Measurements from ENCODE around the gene MTA1. TPM values are rescaled to one million over a fixed set of nuclear protein-coding genes. Genes with fewer than 3 reads are reported as not detected.

Gene MTA1
- total RNA-seq, 2 experiments from 2014 or later: 103 to 217 TPM

DNA sequence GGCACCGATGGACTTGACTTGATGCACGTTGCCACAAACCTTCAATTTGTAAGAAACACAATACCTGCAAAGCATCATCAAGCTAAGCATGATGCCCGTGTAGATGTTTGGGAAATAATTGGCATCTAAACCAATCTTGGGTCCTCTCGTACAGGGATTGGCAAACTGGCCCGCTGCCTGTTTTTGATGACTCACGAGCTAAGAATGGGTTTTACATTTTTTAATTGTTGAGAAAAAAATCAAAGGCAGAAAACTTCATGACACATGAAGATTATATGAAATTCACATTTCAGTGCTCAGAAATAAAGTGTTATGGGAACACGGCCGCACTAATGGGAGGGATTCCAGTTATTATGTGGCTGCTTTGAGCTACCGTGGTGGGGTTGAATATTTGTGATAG is 10.9 kb downstream of the MTA1 start:
- 0 out of 2 replicates have a peak, but pooled peaks cover 2% of the 10 kb centered on the region for H3K9me3 ChIP-seq (ENCODE audit: low read length)
- no peak overlapping the region for H3K4me2 ChIP-seq (ENCODE audit: low read length)
- no peak for DNase-seq (ENCODE audit: low spot score)
- BruUV-seq (replicated peaks): TSS peak; percentile 18
- intact Hi-C loops (cut with micrococcal nuclease; ENCODE audit: unreplicated experiment): no loop called here
- H4K20me1 ChIP-seq (ENCODE audit: insufficient read depth, low read length): peaks cover 4% of the 10 kb centered on the region; the same call in 1 of the 2 replicates
- H3K4me1 ChIP-seq (ENCODE audit: insufficient read depth, low read length, poor library complexity, severe bottlenecking): no peaks in the 10 kb centered on the region
- H3K9me2 ChIP-seq (ENCODE audit: insufficient read depth, low read length): no peaks in the 10 kb centered on the region
- H3K36me3 ChIP-seq (ENCODE audit: insufficient read depth, low read length): peaks cover 88% of the 10 kb centered on the region
- H3K4me3 ChIP-seq (ENCODE audit: low read depth, low read length, poor library complexity, severe bottlenecking): no peak overlapping the region
- CTCF ChIA-PET (ENCODE audit: unreplicated experiment): no interaction called here
- H3K27ac ChIP-seq (ENCODE audit: low read depth, low read length, poor library complexity, severe bottlenecking): no peak overlapping the region
- H2AFZ ChIP-seq (ENCODE audit: low read length): no peak overlapping the region
- POLR2A ChIA-PET: interaction anchor here (1.2 kb wide), 1 partner anchor 26 kb away, joined by 3 read pairs; no protein-coding TSS in a partner anchor
- peaks cover 35% of the 10 kb centered on the region for H3K79me2 ChIP-seq (ENCODE audit: insufficient read depth, low read depth, low read length)
- no peak for TF ChIP-seq EZH2phosphoT487 (IDR thresholded peaks at IDR 0.05; ENCODE audit: borderline replicate concordance, low read depth, low read length)
- TF ChIP-seq, protein P1, sequence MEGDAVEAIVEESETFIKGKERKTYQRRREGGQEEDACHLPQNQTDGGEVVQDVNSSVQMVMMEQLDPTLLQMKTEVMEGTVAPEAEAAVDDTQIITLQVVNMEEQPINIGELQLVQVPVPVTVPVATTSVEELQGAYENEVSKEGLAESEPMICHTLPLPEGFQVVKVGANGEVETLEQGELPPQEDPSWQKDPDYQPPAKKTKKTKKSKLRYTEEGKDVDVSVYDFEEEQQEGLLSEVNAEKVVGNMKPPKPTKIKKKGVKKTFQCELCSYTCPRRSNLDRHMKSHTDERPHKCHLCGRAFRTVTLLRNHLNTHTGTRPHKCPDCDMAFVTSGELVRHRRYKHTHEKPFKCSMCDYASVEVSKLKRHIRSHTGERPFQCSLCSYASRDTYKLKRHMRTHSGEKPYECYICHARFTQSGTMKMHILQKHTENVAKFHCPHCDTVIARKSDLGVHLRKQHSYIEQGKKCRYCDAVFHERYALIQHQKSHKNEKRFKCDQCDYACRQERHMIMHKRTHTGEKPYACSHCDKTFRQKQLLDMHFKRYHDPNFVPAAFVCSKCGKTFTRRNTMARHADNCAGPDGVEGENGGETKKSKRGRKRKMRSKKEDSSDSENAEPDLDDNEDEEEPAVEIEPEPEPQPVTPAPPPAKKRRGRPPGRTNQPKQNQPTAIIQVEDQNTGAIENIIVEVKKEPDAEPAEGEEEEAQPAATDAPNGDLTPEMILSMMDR (conservative IDR thresholded peaks at IDR 0.05; ENCODE audit: low read length): no peak

DNA sequence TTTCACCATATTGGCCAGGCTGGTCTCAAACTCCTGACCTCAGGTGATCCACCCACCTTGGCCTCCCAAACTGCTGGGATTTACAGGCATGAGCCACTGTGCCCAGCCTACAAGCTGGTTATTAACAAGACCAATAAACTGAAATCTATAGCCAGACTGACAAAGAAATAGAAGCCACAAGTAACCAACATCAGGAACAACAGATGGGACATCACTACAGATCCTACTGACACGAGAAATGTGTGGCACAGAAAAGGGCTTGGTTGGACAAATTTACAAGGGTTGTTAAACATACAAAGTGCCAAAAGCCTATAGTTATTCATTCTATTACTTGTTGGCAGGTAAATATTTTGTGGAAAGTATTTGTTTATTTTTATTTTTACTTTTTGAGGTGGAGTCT is 11.6 kb downstream of the MTA1 start:
- H4K20me1 ChIP-seq (ENCODE audit: insufficient read depth, low read length): peaks cover 4% of the 10 kb centered on the region; the same call in 1 of the 2 replicates
- ChIA-PET POLR2A (interaction anchor here (1.2 kb wide), 1 partner anchor 25 kb away, joined by 3 read pairs; no protein-coding TSS in a partner anchor), CTCF (ENCODE audit: unreplicated experiment) (no interaction called here)
- 0 out of 2 replicates have a peak, but pooled peaks cover 7% of the 10 kb centered on the region for H3K9me3 ChIP-seq (ENCODE audit: low read length)
- no peak for DNase-seq (ENCODE audit: low spot score)
- H3K4me1 ChIP-seq (ENCODE audit: insufficient read depth, low read length, poor library complexity, severe bottlenecking): no peaks in the 10 kb centered on the region
- no peak for TF ChIP-seq EZH2phosphoT487 (IDR thresholded peaks at IDR 0.05; ENCODE audit: borderline replicate concordance, low read depth, low read length)
- TF ChIP-seq, protein P1 (conservative IDR thresholded peaks at IDR 0.05; ENCODE audit: low read length): no peak
- BruUV-seq (replicated peaks): no TSS peak
- H3K27ac ChIP-seq (ENCODE audit: low read depth, low read length, poor library complexity, severe bottlenecking): no peak overlapping the region
- H3K36me3 ChIP-seq (ENCODE audit: insufficient read depth, low read length): peaks cover 87% of the 10 kb centered on the region
- H2AFZ ChIP-seq (ENCODE audit: low read length): no peak overlapping the region
- intact Hi-C loops (cut with micrococcal nuclease; ENCODE audit: unreplicated experiment): no loop called here
- peaks cover 42% of the 10 kb centered on the region for H3K79me2 ChIP-seq (ENCODE audit: insufficient read depth, low read depth, low read length)
- H3K4me2 ChIP-seq (ENCODE audit: low read length): no peak overlapping the region
- H3K9me2 ChIP-seq (ENCODE audit: insufficient read depth, low read length): no peaks in the 10 kb centered on the region
- no peak overlapping the region for H3K4me3 ChIP-seq (ENCODE audit: low read depth, low read length, poor library complexity, severe bottlenecking)

DNA sequence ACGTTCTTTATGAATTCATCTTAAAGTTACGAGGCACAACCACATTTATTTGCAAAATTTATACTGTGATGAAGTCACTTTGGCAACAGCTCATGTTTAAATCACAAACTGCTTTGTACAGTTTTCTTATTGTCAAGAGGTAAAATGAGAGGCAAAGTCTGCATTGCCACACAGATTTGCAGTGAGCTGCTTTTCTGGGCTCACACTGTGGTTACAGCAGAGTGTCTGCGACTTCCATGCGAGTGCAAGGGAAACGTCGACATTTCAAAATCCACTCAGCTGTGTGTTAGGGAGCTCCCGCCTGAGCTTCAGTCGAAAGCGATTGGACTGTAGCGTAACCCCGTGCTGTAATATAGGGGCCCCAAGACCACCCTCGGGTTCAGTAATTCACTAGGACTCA is 13.0 kb downstream of the MTA1 start:
- POLR2A ChIA-PET: no interaction called here
- H4K20me1 ChIP-seq (ENCODE audit: insufficient read depth, low read length): peaks cover 5% of the 10 kb centered on the region; the same call in 1 of the 2 replicates

More for the DNA sequence above, 13.0 kb downstream of the MTA1 start:
- CTCF ChIA-PET (ENCODE audit: unreplicated experiment): no interaction called here
- intact Hi-C loops (cut with micrococcal nuclease; ENCODE audit: unreplicated experiment): no loop called here
- DNase-seq (ENCODE audit: low spot score): no peak
- no peaks in the 10 kb centered on the region for H3K9me2 ChIP-seq (ENCODE audit: insufficient read depth, low read length)
- no peak overlapping the region for H3K4me3 ChIP-seq (ENCODE audit: low read depth, low read length, poor library complexity, severe bottlenecking)
- H2AFZ ChIP-seq (ENCODE audit: low read length): no peak overlapping the region
- TF ChIP-seq EZH2phosphoT487 (IDR thresholded peaks at IDR 0.05; ENCODE audit: borderline replicate concordance, low read depth, low read length): no peak
- TF ChIP-seq, protein P1 (conservative IDR thresholded peaks at IDR 0.05; ENCODE audit: low read length): no peak
- H3K79me2 ChIP-seq (ENCODE audit: insufficient read depth, low read depth, low read length): peaks cover 52% of the 10 kb centered on the region
- H3K36me3 ChIP-seq (ENCODE audit: insufficient read depth, low read length): peaks cover 87% of the 10 kb centered on the region
- H3K4me1 ChIP-seq (ENCODE audit: insufficient read depth, low read length, poor library complexity, severe bottlenecking): no peaks in the 10 kb centered on the region
- H3K9me3 ChIP-seq (ENCODE audit: low read length): peaks cover 15% of the 10 kb centered on the region
- H3K27ac ChIP-seq (ENCODE audit: low read depth, low read length, poor library complexity, severe bottlenecking): no peak overlapping the region
- no peak overlapping the region for H3K4me2 ChIP-seq (ENCODE audit: low read length)
- no TSS peak for BruUV-seq (replicated peaks)

Measured in OCI-LY7 (cell line).